HepG2 (cell line): Measurements from ENCODE around the gene RHOC. TPM values are rescaled to one million over a fixed set of nuclear protein-coding genes. Genes with fewer than 3 reads are reported as not detected.
A peak's percentile ranks its signal among the peaks of the same experiment; 100 is the strongest.

ENCODE experiments used
- GATAD2A ChIP-seq: IDR thresholded peaks from 2 replicates; pipeline ENCODE4 v1.6.1; 2016
- HDAC1 ChIP-seq: sonication (generic); formaldehyde crosslinking; IDR thresholded peaks from 2 replicates; pipeline ENCODE4 v1.5.1; 2020; ENCODE audit warnings: mild to moderate bottlenecking, missing genetic modification reagents
- KDM4B ChIP-seq: sonication (generic); formaldehyde crosslinking; IDR thresholded peaks from 2 replicates; pipeline ENCODE4 v1.4.0; 2020; ENCODE audit warnings: missing genetic modification reagents
- YY1 ChIP-seq: IDR thresholded peaks from 2 replicates; pipeline ENCODE4 v1.6.1; 2011; ENCODE audit warnings: low read length, low read depth, moderate library complexity, mild to moderate bottlenecking; ENCODE audit not compliant: insufficient read depth, insufficient replicate concordance
- ZBTB7A ChIP-seq: sonication (generic); formaldehyde crosslinking; IDR thresholded peaks from 2 replicates; pipeline ENCODE4 v1.8.0; 2022; ENCODE audit warnings: mild to moderate bottlenecking, missing genetic modification reagents
- ZNF143 ChIP-seq: sonication (generic); formaldehyde crosslinking; IDR thresholded peaks from 2 replicates; pipeline ENCODE4 v1.4.0; 2020; ENCODE audit warnings: missing genetic modification reagents
- ZNF605 ChIP-seq: sonication (generic); formaldehyde crosslinking; IDR thresholded peaks from 2 replicates; pipeline ENCODE4 v1.8.0; 2022; ENCODE audit warnings: mild to moderate bottlenecking, missing genetic modification reagents
- polyA plus RNA-seq, 8 experiments: library from polyadenylated mRNA; depleted of rRNA in 3 of 8; stranded (reverse) in 7 of 8; unstranded in 1 of 8; fragments of >200 nt; fragmentation: Illumina TruSeq in 4 of 8; extraction: Trizol in 4 of 8; gene quantifications; 2 replicates each; pipeline versions ENCODE4 v1.2.1 to v1.2.3, GENCODE V29; 2011 to 2016; ENCODE audit warnings: low read depth in 4 of 8, missing spikeins in 1 of 8, mixed read lengths in 1 of 8; ENCODE audit not compliant: insufficient read depth in 1 of 8
- total RNA-seq, 5 experiments: library from RNA; depleted of rRNA; stranded (reverse); fragments of >200 nt; fragmentation: Illumina TruSeq; extraction: Trizol; gene quantifications; 2 replicates each; pipeline ENCODE4 v1.2.3, GENCODE V29; 2016; ENCODE audit warnings: low read depth in 1 of 5
- TF ChIP-seq, protein P1 (sequence below): sonication (generic); formaldehyde crosslinking; IDR thresholded peaks from 2 replicates; pipeline ENCODE4 v1.5.0; 2020; ENCODE audit warnings: mild to moderate bottlenecking, missing genetic modification reagents, borderline replicate concordance
- TF ChIP-seq, protein P2 (sequence below): sonication (generic); formaldehyde crosslinking; IDR thresholded peaks from 2 replicates; pipeline ENCODE4 v1.4.0; 2020; ENCODE audit warnings: mild to moderate bottlenecking, missing genetic modification reagents
- TF ChIP-seq, protein P3 (sequence below), 2 experiments: sonication (generic) in 1 of 2; formaldehyde crosslinking in 1 of 2; IDR thresholded peaks; 2 replicates each; pipeline versions ENCODE4 v1.6.1 to v1.9.0; 2014 to 2022; ENCODE audit warnings: antibody characterized with exemption in 1 of 2, borderline replicate concordance in 1 of 2, inconsistent platforms in 1 of 2, low read depth in 1 of 2, missing genetic modification reagents in 1 of 2

RHOC gene
- total and polyA plus RNA-seq, 2 of the 13 experiments (the other 11 are each of a cell fraction or from before 2014, with no cell fraction given): 64.3 to 182 TPM

DNA sequence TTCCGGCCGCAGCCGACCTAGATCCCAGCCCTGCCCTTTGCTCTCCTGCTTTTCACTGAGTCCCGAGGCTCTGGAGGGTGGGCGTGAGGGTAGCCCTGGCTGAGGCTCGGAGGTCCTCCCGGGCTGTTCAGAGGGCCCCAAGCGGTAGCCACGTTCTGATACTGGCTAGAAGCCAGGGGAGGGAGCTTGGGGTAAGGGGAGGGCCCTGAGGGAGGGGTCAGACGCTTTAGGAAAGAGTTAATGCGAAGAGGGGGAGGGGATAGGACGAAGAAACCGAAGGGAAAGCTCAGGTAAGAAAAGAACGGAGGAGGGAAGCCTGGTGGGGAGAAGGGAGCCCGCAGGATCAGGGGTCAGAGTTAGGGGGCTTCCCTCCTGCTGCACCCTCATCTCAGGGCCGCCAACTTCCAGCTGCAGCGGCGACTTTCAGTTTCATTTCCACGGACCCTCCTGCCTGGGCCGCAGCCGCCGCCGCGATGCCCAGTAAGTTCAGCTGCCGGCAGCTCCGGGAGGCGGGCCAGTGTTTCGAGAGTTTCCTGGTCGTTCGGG lies 32.4 kb downstream of the RHOC start, which contains the start of gene MOV10 (continued):
- peak; percentile 84 for TF ChIP-seq HDAC1
- TF ChIP-seq, protein P1, sequence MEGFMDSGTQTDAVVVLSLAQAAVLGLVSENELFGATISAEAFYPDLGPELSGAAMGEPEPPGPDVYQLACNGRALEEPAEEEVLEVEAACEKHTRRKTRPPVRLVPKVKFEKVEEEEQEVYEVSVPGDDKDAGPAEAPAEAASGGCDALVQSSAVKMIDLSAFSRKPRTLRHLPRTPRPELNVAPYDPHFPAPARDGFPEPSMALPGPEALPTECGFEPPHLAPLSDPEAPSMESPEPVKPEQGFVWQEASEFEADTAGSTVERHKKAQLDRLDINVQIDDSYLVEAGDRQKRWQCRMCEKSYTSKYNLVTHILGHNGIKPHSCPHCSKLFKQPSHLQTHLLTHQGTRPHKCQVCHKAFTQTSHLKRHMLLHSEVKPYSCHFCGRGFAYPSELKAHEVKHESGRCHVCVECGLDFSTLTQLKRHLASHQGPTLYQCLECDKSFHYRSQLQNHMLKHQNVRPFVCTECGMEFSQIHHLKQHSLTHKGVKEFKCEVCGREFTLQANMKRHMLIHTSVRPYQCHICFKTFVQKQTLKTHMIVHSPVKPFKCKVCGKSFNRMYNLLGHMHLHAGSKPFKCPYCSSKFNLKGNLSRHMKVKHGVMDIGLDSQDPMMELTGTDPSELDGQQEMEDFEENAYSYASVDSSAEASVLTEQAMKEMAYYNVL (CRISPR knock-in tag): 0 out of 2 replicates have a peak, but pooled peaks have one; percentile 60
- TF ChIP-seq, protein P2, sequence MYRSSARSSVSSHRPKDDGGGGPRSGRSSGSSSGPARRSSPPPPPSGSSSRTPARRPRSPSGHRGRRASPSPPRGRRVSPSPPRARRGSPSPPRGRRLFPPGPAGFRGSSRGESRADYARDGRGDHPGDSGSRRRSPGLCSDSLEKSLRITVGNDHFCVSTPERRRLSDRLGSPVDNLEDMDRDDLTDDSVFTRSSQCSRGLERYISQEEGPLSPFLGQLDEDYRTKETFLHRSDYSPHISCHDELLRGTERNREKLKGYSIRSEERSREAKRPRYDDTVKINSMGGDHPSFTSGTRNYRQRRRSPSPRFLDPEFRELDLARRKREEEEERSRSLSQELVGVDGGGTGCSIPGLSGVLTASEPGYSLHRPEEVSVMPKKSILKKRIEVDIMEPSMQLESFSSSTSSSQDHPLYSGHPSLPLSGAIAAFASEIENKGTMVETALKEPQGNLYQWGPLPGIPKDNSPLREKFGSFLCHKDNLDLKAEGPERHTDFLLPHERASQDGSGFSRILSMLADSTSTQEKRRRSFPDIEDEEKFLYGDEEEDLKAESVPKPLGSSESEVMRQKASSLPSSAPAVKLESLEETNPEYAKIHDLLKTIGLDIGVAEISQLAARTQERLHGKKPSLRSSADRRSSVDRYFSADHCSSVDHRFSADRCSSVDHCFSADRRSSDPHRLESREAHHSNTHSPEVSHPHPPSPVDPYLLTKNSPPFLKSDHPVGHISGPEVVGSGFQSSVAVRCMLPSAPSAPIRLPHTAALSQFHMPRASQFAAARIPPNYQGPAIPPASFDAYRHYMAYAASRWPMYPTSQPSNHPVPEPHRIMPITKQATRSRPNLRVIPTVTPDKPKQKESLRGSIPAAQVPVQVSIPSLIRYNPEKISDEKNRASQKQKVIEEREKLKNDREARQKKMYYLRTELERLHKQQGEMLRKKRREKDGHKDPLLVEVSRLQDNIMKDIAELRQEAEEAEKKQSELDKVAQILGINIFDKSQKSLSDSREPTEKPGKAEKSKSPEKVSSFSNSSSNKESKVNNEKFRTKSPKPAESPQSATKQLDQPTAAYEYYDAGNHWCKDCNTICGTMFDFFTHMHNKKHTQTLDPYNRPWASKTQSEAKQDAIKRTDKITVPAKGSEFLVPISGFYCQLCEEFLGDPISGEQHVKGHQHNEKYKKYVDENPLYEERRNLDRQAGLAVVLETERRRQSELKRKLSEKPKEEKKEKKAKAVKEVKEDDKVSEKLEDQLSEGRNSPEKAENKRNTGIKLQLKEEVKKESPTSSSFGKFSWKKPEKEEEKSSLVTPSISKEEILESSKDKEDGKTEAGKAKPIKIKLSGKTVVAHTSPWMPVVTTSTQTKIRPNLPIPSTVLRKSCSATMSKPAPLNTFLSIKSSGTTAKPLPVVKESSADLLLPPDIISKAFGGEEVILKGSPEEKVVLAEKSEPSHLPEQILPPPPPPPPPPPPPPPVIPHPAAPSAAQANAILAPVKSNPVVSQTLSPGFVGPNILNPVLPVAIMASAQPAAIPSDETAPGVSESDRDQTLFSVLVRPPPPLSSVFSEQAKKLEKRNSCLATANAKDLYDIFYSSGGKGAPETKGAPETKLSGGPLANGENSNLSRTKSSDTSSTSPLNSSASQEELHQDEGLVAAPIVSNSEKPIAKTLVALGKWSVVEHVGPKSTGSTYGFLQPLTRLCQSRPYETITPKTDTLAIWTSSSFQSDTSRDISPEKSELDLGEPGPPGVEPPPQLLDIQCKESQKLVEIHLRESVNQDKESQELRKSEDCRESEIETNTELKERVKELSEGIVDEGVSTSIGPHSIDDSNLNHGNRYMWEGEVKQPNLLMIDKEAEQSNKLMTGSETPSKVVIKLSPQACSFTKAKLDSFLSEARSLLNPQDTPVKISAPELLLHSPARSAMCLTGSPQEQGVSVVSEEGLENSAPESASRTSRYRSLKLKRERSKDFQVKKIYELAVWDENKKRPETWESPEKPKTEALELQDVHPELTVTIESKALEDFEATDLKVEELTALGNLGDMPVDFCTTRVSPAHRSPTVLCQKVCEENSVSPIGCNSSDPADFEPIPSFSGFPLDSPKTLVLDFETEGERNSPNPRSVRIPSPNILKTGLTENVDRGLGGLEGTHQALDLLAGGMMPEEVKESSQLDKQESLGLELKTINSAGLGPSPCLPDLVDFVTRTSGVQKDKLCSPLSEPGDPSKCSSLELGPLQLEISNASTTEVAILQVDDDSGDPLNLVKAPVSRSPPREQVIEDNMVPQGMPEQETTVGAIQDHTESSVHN (CRISPR knock-in tag): peak; percentile 75; the same call in 1 of the 2 replicates
- TF ChIP-seq KDM4B (CRISPR knock-in tag): 0 out of 2 replicates have a peak, but pooled peaks have one; percentile 24
- TF ChIP-seq ZNF143 (CRISPR knock-in tag): 0 out of 2 replicates have a peak, but pooled peaks have one; percentile 17
- TF ChIP-seq, protein P3, sequence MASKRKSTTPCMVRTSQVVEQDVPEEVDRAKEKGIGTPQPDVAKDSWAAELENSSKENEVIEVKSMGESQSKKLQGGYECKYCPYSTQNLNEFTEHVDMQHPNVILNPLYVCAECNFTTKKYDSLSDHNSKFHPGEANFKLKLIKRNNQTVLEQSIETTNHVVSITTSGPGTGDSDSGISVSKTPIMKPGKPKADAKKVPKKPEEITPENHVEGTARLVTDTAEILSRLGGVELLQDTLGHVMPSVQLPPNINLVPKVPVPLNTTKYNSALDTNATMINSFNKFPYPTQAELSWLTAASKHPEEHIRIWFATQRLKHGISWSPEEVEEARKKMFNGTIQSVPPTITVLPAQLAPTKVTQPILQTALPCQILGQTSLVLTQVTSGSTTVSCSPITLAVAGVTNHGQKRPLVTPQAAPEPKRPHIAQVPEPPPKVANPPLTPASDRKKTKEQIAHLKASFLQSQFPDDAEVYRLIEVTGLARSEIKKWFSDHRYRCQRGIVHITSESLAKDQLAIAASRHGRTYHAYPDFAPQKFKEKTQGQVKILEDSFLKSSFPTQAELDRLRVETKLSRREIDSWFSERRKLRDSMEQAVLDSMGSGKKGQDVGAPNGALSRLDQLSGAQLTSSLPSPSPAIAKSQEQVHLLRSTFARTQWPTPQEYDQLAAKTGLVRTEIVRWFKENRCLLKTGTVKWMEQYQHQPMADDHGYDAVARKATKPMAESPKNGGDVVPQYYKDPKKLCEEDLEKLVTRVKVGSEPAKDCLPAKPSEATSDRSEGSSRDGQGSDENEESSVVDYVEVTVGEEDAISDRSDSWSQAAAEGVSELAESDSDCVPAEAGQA (IDR thresholded peaks at IDR 0.05; ENCODE audit: low read depth): no peak
- TF ChIP-seq, protein P3 (CRISPR knock-in tag; IDR thresholded peaks at IDR 0.05; ENCODE audit: borderline replicate concordance): no peak
- TF ChIP-seq GATAD2A (CRISPR knock-in tag): no peak; the same call in 1 of the 2 replicates
- no peak for TF ChIP-seq YY1
- TF ChIP-seq ZBTB7A (CRISPR knock-in tag): peak; percentile 54; the same call in 1 of the 2 replicates
- TF ChIP-seq ZNF605 (CRISPR knock-in tag): 0 out of 2 replicates have a peak, but pooled peaks have one; percentile 14
